Motor neuron (in vitro differentiated cells): ENCODE results near the gene CRADD. TPM values are rescaled to one million over a fixed set of nuclear protein-coding genes. Genes with fewer than 3 reads are reported as not detected.
A peak's percentile ranks its signal among the peaks of the same experiment; 100 is the strongest.
"Not testable (repeated sequence)": the region's sequence is repeated elsewhere in the genome, so short reads cannot be mapped to it uniquely, and the experiment has no call there.

ENCODE experiments used
- ATAC-seq, 8 experiments: fragments of 200-7000 bp; cut with Tn5 transposase; replicated peaks in 6 of 8; 2 replicates each; pipeline ENCODE4 v1.8.0; 2021; ENCODE audit warnings: mild to moderate bottlenecking in 8 of 8, moderate library complexity in 8 of 8
- H3K27ac ChIP-seq, 2 donors: fragments of 250-450 bp; sonication (Bioruptor Pico); 2 replicates each; pipeline ENCODE4 v1.9.0; 2021; ENCODE audit warnings: antibody characterized with exemption in 2 of 2, mild to moderate bottlenecking in 2 of 2, moderate library complexity in 1 of 2
- H3K4me1 ChIP-seq, 2 donors: fragments of 250-450 bp; sonication (Bioruptor Pico); replicated peaks in 1 of 2; 2 replicates each; pipeline ENCODE4 v1.6.1; 2021; ENCODE audit warnings: antibody characterized with exemption in 2 of 2, mild to moderate bottlenecking in 2 of 2, moderate library complexity in 1 of 2
- H3K4me3 ChIP-seq, 5 donors: fragments of 250-450 bp; sonication (Bioruptor Pico); 2 replicates each; pipeline ENCODE4 v1.9.0; 2021; ENCODE audit warnings: antibody characterized with exemption in 5 of 5, mild to moderate bottlenecking in 5 of 5, moderate library complexity in 4 of 5
- WGBS, 10 experiments: fragments of 450-650 bp; shearing (Covaris generic); methylation state at CpG; one replicate each; pipeline ENCODE4 v1.0.0; 2022; 5-methylcytosine and 5-hydroxymethylcytosine counted together
- in situ Hi-C, 9 experiments: fragments of 400-800 bp; cut with MboI; loops; one replicate each; pipeline ENCODE4 v1.15.0; 2021; ENCODE audit warnings: low sequenced_read_pairs in 9 of 9, low pct_unique_long_range_greater_than_20kb in 2 of 9; ENCODE audit not compliant: unreplicated experiment in 9 of 9
- total RNA-seq, 8 experiments: library from RNA; unstranded; fragments of 300-600 nt; gene quantifications; 2 replicates each; pipeline versions ENCODE4 v1.2.3 to v1.2.4, GENCODE V29; 2022

CRADD gene
- total RNA-seq, 8 experiments from 2014 or later = 8.0 to 21.3 (median 10.4) TPM

GRCh38 chr12:93880853-93881522, 203.8 kb downstream of the CRADD start:
- in situ Hi-C loops = no loop called here
- WGBS, 10 experiments = 71 to 100% (median 80%) methylated on average over 1 of the region's 1 CpG; no CpG with 5 or more reads in 4 of the 10 experiments
- H3K27ac ChIP-seq = no peak overlapping the region
- peaks cover 0 to 4% of the 10 kb centered on the region in 2 donors for H3K4me1 ChIP-seq
- H3K4me3 ChIP-seq = no peak overlapping the region
- ATAC-seq = peak in 1 of 8 experiments; percentile 43

- 24 to 100% (median 78%) methylated on average over 1 to 3 of the region's 3 CpGs; no CpG with 5 or more reads in 1 of the 10 experiments for WGBS, 10 experiments
- peaks cover 0 to 12% of the 10 kb centered on the region in 2 donors for H3K4me1 ChIP-seq
- H3K4me3 ChIP-seq = no peak overlapping the region
- no peak for ATAC-seq
- in situ Hi-C loops = no loop called here
- no peak overlapping the region for H3K27ac ChIP-seq
Observed at GRCh38 chr12:93882763-93883162, 205.6 kb downstream of the CRADD start.

- 0 to 100% (median 43%) methylated on average over 1 to 2 of the region's 2 CpGs; no CpG with 5 or more reads in 5 of the 10 experiments for WGBS, 10 experiments
- H3K27ac ChIP-seq = no peak overlapping the region
- H3K4me1 ChIP-seq = peaks cover 0 to 12% of the 10 kb centered on the region in 2 donors
- no peak for ATAC-seq
- no peak overlapping the region for H3K4me3 ChIP-seq
- in situ Hi-C loops = no loop called here
Observed at GRCh38 chr12:93883436-93884154, 206.4 kb downstream of the CRADD start.

GRCh38 chr12:93884794-93885460, 207.8 kb downstream of the CRADD start:
- Histone ChIP-seq H3K27ac (no peak overlapping the region), H3K4me1 (peaks cover 0 to 12% of the 10 kb centered on the region in 2 donors), H3K4me3 (no peak overlapping the region)
- in situ Hi-C loops = no loop called here
- no peak for ATAC-seq
- 67 to 100% (median 75%) methylated on average over 1 to 5 of the region's 5 CpGs; no CpG with 5 or more reads in 2 of the 10 experiments for WGBS, 10 experiments

GRCh38 chr12:93885973-93886532, 208.9 kb downstream of the CRADD start:
- ATAC-seq = peak in 2 of 8 experiments; percentile 16 to 27
- WGBS, 10 experiments = 77 to 100% (median 93%) methylated on average over 2 to 7 of the region's 7 CpGs; no CpG with 5 or more reads in 5 of the 10 experiments
- peaks cover 0 to 12% of the 10 kb centered on the region in 2 donors for H3K4me1 ChIP-seq
- H3K27ac ChIP-seq, in situ Hi-C loops, H3K4me3 ChIP-seq: not testable (repeated sequence)

- Histone ChIP-seq H3K27ac (no peak overlapping the region), H3K4me1 (peaks cover 0 to 13% of the 10 kb centered on the region in 2 donors), H3K4me3 (no peak overlapping the region)
- ATAC-seq = peak in 7 of 8 experiments; percentile 39 to 96 (median 80)
- in situ Hi-C loops = no loop called here
- 23 to 83% (median 57%) methylated on average over 2 to 16 of the region's 18 CpGs for WGBS, 10 experiments
Observed at GRCh38 chr12:93886533-93887511, 209.6 kb downstream of the CRADD start.

GRCh38 chr12:93888964-93889363, 211.8 kb downstream of the CRADD start:
- 21 to 92% (median 40%) methylated on average over 1 to 2 of the region's 3 CpGs; no CpG with 5 or more reads in 7 of the 10 experiments for WGBS, 10 experiments
- in situ Hi-C loops = no loop called here
- no peak for ATAC-seq
- Histone ChIP-seq H3K4me3 (no peak overlapping the region), H3K4me1 (peaks cover 19 to 34% of the 10 kb centered on the region in 2 donors), H3K27ac (no peak overlapping the region)

- no peak for ATAC-seq
- H3K27ac ChIP-seq = no peak overlapping the region
- peaks cover 26 to 41% of the 10 kb centered on the region in 2 donors for H3K4me1 ChIP-seq
- WGBS, 10 experiments = 60 to 100% (median 82%) methylated on average over 1 to 7 of the region's 9 CpGs; no CpG with 5 or more reads in 3 of the 10 experiments
- in situ Hi-C loops = no loop called here
- H3K4me3 ChIP-seq = no peak overlapping the region
Observed at GRCh38 chr12:93889516-93890212, 212.5 kb downstream of the CRADD start.

- H3K4me1 ChIP-seq = peaks cover 30 to 36% of the 10 kb centered on the region in 2 donors
- H3K4me3 ChIP-seq = no peak overlapping the region
- WGBS, 10 experiments = 8 to 63% (median 37%) methylated on average over 2 to 11 of the region's 14 CpGs; no CpG with 5 or more reads in 1 of the 10 experiments
- H3K27ac ChIP-seq = peak overlapping the region; percentile 7 to 40
- in situ Hi-C loops = no loop called here
- ATAC-seq = peak in 5 of 8 experiments; percentile 18 to 72 (median 40)
Observed at GRCh38 chr12:93892423-93893268, 215.5 kb downstream of the CRADD start.

- in situ Hi-C loops = no loop called here
- peak; percentile 74 to 93 (median 88) for ATAC-seq
- WGBS, 10 experiments = 8 to 82% (median 50%) methylated on average over 1 to 9 of the region's 17 CpGs; no CpG with 5 or more reads in 2 of the 10 experiments
- peak overlapping the region; percentile 2 to 73 for H3K27ac ChIP-seq
- no peak overlapping the region for H3K4me3 ChIP-seq
- H3K4me1 ChIP-seq = peaks cover 30 to 36% of the 10 kb centered on the region in 2 donors
Observed at GRCh38 chr12:93894391-93895088, 217.4 kb downstream of the CRADD start.
